Activated CD4-positive, alpha-beta memory T cell treated with anti-CD3 and anti-CD28 coated beads for 36 hours (primary cell): ENCODE data around the gene OR8B3. TPM values are rescaled to one million over a fixed set of nuclear protein-coding genes. Genes with fewer than 3 reads are reported as not detected.
"Not testable (repeated sequence)": the region's sequence is repeated elsewhere in the genome, so short reads cannot be mapped to it uniquely, and the experiment has no call there.

Source experiments
- CTCF ChIA-PET: fragments of 350-600 bp; sonication (Branson Sonifier 250); formaldehyde crosslinking; loops from one replicate; lab custom pipeline; 2021; ENCODE audit warnings: antibody characterized with exemption, inconsistent platforms; lab: Charles Lee
- POLR2A ChIA-PET: fragments of 350-600 bp; sonication (Branson Sonifier 250); formaldehyde crosslinking; loops from one replicate; lab custom pipeline; 2021; ENCODE audit warnings: antibody characterized with exemption; lab: Charles Lee
- DNase-seq: peaks from one replicate; pipeline ENCODE4 v3.0.0-alpha.2; 2020
- H3K27ac Mint-ChIP-seq: one replicate; pipeline ENCODE4 v1.8.0; 2021; ENCODE audit warnings: mixed read lengths
- H3K27me3 Mint-ChIP-seq: one replicate; pipeline ENCODE4 v1.8.0; 2021; ENCODE audit warnings: mixed read lengths
- H3K36me3 Mint-ChIP-seq: one replicate; pipeline ENCODE4 v1.8.0; 2021; ENCODE audit warnings: mixed read lengths
- H3K4me1 Mint-ChIP-seq: one replicate; pipeline ENCODE4 v1.8.0; 2021; ENCODE audit warnings: low read depth, mixed read lengths
- H3K4me3 Mint-ChIP-seq: one replicate; pipeline ENCODE4 v1.8.0; 2021; ENCODE audit warnings: mild to moderate bottlenecking, mixed read lengths
- H3K9me3 Mint-ChIP-seq: one replicate; pipeline ENCODE4 v1.8.0; 2021; ENCODE audit warnings: mixed read lengths
- intact Hi-C: fragments of 100-400 bp; cut with micrococcal nuclease; formaldehyde crosslinking; loops from one replicate; pipeline ENCODE4 v1.15.1; 2023
- total RNA-seq, 2 experiments: library from RNA; stranded (reverse); gene quantifications; one replicate each; pipeline ENCODE4 v1.2.3, GENCODE V29; 2021

The OR8B3 gene
- total RNA-seq, 2 experiments from 2014 or later: not detected

DNA sequence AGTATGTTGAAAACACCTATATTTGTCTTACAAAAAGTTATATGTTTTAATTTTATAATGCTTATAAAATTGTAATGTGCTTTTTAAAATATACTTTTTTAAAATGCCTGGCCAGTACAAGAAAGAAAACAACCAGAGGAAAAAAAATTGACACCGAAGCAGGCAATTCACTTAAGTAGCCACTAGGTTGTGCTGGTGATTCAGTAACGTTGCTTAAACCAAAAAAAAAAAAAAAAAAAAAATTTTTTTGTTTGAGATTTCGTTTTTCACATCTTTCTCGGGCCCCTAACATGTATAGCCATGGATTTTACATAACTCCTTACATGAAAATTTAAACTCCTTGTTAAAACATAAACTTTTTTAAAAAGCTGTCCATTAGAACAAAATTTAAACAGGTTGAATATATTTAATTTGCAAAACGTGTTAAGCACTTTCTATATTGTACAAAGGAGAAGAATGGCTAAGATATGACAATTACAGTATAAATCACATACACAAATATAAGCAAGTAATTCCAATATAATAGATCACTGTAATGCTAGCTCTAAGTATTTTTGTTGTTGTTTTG is 16.6 kb upstream of the OR8B3 start:
- ChIA-PET POLR2A (no interaction called here), CTCF (interaction anchor here (0.6 to 5.4 kb wide), 8 partner anchors 14 to 344 kb away, joined by 3 to 33 read pairs (median 4); no protein-coding TSS in a partner anchor)
- H3K36me3 Mint-ChIP-seq: no peaks in the 10 kb centered on the region
- DNase-seq: no peak
- no peak overlapping the region for H3K27ac Mint-ChIP-seq
- intact Hi-C loops: loop anchor here (1.0 to 10.0 kb wide), 2 partner anchors 171 to 449 kb away; partner anchors contain the start of gene ROBO3
- no peaks in the 10 kb centered on the region for H3K9me3 Mint-ChIP-seq
- no peaks in the 10 kb centered on the region for H3K4me1 Mint-ChIP-seq
- H3K4me3 Mint-ChIP-seq: no peak overlapping the region
- peaks cover 8% of the 10 kb centered on the region for H3K27me3 Mint-ChIP-seq

- H3K27me3 Mint-ChIP-seq: peaks cover 6% of the 10 kb centered on the region
- intact Hi-C loops: loop anchor here (10.0 kb wide), 2 partner anchors 425 to 455 kb away; partner anchors contain the start of gene ROBO3
- POLR2A ChIA-PET: no interaction called here
- H3K4me3 Mint-ChIP-seq: no peak overlapping the region
- no peaks in the 10 kb centered on the region for H3K36me3 Mint-ChIP-seq
- H3K4me1 Mint-ChIP-seq: no peaks in the 10 kb centered on the region
- no peaks in the 10 kb centered on the region for H3K9me3 Mint-ChIP-seq
- H3K27ac Mint-ChIP-seq: no peak overlapping the region
- no peak for DNase-seq
- CTCF ChIA-PET: interaction anchor here (0.8 kb wide), 1 partner anchor 18 kb away, joined by 3 read pairs; no protein-coding TSS in a partner anchor
Measured at GRCh38 chr11:124409906-124410305, 11.1 kb upstream of the OR8B3 start.

DNA sequence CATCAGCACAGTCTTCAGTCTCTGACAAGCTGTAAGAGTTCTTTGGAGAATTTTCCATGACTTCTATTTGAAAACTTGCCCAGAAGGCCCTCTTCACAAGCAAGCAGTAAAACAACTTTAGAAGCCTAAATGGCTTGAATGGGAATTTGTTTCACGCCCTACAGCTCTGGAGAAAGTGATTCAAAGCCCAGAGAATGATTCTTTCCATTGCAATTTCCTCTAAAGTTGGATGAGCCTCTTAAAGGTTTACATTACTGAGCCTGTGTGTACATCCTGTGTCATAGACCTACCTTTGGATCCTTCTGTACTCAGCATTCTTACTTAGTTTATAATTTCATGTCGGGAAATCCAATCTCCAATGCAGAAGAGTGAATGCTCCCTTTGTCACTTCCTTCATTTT is 6.8 kb upstream of the OR8B3 start:
- Mint-ChIP-seq H3K4me3 (no peak overlapping the region), H3K36me3 (no peaks in the 10 kb centered on the region), H3K27ac (no peak overlapping the region), H3K27me3 (peaks cover 4% of the 10 kb centered on the region), H3K4me1 (peaks cover 2% of the 10 kb centered on the region), H3K9me3 (no peaks in the 10 kb centered on the region)
- ChIA-PET CTCF (no interaction called here), POLR2A (no interaction called here)
- no peak for DNase-seq
- intact Hi-C loops: loop anchor here (10.0 kb wide), 1 partner anchor 429 kb away; no protein-coding TSS in a partner anchor

GRCh38 chr11:124403186-124403585 is 4.4 kb upstream of the OR8B3 start:
- H3K36me3 Mint-ChIP-seq, POLR2A ChIA-PET, H3K27me3 Mint-ChIP-seq, H3K4me3 Mint-ChIP-seq, DNase-seq, H3K4me1 Mint-ChIP-seq, H3K27ac Mint-ChIP-seq, H3K9me3 Mint-ChIP-seq: not testable (repeated sequence)
- CTCF ChIA-PET: interaction anchor here (0.9 to 2.7 kb wide), 5 partner anchors 13 to 339 kb away, joined by 3 to 17 read pairs (median 5); no protein-coding TSS in a partner anchor
- intact Hi-C loops: loop anchor here (5.0 to 10.0 kb wide), 2 partner anchors 359 to 432 kb away; partner anchors contain the start of gene ESAM

DNA sequence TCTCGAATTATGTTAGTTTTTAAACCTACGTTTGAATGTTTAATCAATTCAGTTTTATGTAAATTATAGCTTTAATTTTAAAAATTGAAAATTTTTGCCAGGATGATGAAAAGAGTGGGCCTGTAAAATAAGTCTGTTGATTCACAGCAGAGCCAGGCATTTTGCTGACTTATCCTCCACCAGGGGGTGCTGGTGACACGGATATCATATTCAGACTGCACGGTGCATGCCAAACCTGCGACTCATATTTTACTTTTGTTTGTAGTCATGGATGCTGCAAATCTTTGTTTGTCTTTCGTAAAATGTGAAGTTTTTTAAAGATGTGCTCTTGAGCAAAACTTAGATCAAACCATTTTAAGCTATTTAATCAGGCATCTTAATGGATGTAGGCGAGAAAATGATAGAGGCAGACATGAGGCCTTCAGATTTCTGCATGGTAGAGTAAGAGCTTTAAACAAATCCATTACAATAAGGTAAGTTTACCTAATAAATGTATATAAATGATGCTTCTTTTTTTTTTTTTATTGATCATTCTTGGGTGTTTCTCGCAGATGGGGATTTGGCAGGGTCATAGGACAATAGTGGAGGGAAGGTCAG is 3.6 kb upstream of the OR8B3 start:
- Mint-ChIP-seq H3K27me3 (no peaks in the 10 kb centered on the region), H3K4me3 (no peak overlapping the region), H3K4me1 (peaks cover 2% of the 10 kb centered on the region), H3K9me3 (no peaks in the 10 kb centered on the region), H3K27ac (no peak overlapping the region), H3K36me3 (no peaks in the 10 kb centered on the region)
- peak; percentile 71 for DNase-seq
- intact Hi-C loops: loop anchor here (1.0 to 10.0 kb wide), 3 partner anchors 184 to 432 kb away; partner anchors contain the start of gene ESAM
- POLR2A ChIA-PET: no interaction called here
- CTCF ChIA-PET: interaction anchor here (0.6 to 2.7 kb wide), 19 partner anchors 10 to 1817 kb away, joined by 3 to 17 read pairs (median 4); no protein-coding TSS in a partner anchor

DNA sequence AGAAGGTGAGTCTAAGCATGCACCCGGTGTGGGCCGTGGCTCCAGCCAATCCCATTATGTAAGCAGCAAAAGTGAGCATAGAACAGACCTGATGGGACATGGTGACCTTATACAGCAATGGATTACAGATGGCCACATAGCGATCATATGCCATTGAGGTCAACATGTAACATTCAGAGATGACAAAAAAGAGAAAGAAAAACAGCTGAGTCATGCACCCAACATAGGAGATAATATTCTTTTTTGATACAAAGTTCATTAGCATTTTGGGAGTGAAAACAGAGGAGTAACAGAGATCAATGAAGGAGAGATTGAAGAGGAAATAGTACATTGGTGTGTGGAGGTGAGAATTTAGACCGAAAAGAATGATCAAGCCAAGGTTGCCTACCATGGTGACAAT is 2.0 kb downstream of the OR8B3 start:
- intact Hi-C loops, H3K27me3 Mint-ChIP-seq, CTCF ChIA-PET, DNase-seq, H3K36me3 Mint-ChIP-seq, H3K4me3 Mint-ChIP-seq, H3K9me3 Mint-ChIP-seq, H3K27ac Mint-ChIP-seq, H3K4me1 Mint-ChIP-seq, POLR2A ChIA-PET: not testable (repeated sequence)

DNA sequence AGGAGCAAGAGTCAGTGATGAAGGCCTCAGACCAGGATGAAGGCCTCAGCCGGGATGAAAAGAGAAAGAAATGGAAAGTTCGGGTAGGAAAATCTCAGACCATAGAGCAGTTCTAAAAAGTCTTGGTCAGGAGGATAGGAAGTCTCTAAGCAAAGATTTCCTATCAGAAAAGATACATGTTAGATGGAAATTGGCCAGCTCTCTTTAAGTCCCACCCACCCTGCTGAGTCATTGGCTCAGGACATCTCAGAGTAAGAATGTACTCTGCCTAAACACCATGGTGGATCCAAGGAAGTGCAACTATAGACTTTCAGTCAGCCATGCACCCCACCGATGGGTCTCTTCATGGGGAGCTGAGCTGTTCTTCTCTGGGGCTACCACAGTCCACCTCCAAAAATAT is 4.4 kb downstream of the OR8B3 start:
- no peak for DNase-seq
- H3K27ac Mint-ChIP-seq: no peak overlapping the region
- no peaks in the 10 kb centered on the region for H3K9me3 Mint-ChIP-seq
- no peak overlapping the region for H3K4me3 Mint-ChIP-seq
- H3K36me3 Mint-ChIP-seq: no peaks in the 10 kb centered on the region
- H3K27me3 Mint-ChIP-seq: peaks cover 7% of the 10 kb centered on the region
- no peaks in the 10 kb centered on the region for H3K4me1 Mint-ChIP-seq
- intact Hi-C loops: no loop called here
- ChIA-PET CTCF (no interaction called here), POLR2A (no interaction called here)

GRCh38 chr11:124384399-124384798 is 14.4 kb downstream of the OR8B3 start, which contains the start of gene OR8B2:
Gene OR8B2 (minus strand): TSS chr11:124384499. CDS start chr11:124383343, 1,156 bp downstream.
- Mint-ChIP-seq H3K36me3 (no peaks in the 10 kb centered on the region), H3K4me1 (no peaks in the 10 kb centered on the region), H3K27ac (no peak within 1 kb of the TSS), H3K4me3 (no peak within 1 kb of the TSS), H3K27me3 (peaks cover 3% of the 10 kb centered on the region), H3K9me3 (no peaks in the 10 kb centered on the region)
- CTCF ChIA-PET: no interaction called here
- intact Hi-C loops: no loop called here
- POLR2A ChIA-PET: no interaction called here
- DNase-seq: no peak

DNA sequence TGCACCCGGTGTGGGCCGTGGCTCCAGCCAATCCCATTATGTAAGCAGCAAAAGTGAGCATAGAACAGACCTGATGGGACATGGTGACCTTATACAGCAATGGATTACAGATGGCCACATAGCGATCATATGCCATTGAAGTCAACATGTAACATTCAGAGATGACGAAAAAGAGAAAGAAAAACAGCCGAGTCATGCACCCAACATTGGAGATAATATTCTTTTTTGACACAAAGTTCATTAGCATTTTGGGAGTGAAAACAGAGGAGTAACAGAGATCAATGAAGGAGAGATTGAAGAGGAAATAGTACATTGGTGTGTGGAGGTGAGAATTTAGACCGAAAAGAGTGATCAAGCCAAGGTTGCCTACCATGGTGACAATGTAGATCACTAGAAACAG is 16.0 kb downstream of the OR8B3 start:
- H3K27me3 Mint-ChIP-seq, POLR2A ChIA-PET, CTCF ChIA-PET, H3K4me1 Mint-ChIP-seq, H3K9me3 Mint-ChIP-seq, intact Hi-C loops, H3K36me3 Mint-ChIP-seq, H3K27ac Mint-ChIP-seq, H3K4me3 Mint-ChIP-seq, DNase-seq: not testable (repeated sequence)

GRCh38 chr11:124380585-124380984 is 18.2 kb downstream of the OR8B3 start:
- DNase-seq: no peak
- ChIA-PET POLR2A (no interaction called here), CTCF (no interaction called here)
- Mint-ChIP-seq H3K27ac (no peak overlapping the region), H3K4me3 (no peak overlapping the region), H3K4me1 (no peaks in the 10 kb centered on the region), H3K36me3 (no peaks in the 10 kb centered on the region), H3K27me3 (no peaks in the 10 kb centered on the region), H3K9me3 (no peaks in the 10 kb centered on the region)
- intact Hi-C loops: no loop called here

- Mint-ChIP-seq H3K4me3 (no peak overlapping the region), H3K4me1 (no peaks in the 10 kb centered on the region), H3K36me3 (no peaks in the 10 kb centered on the region), H3K27ac (no peak overlapping the region), H3K9me3 (no peaks in the 10 kb centered on the region), H3K27me3 (no peaks in the 10 kb centered on the region)
- no peak for DNase-seq
- ChIA-PET POLR2A (no interaction called here), CTCF (no interaction called here)
- intact Hi-C loops: no loop called here
Measured at GRCh38 chr11:124376280-124376679, 22.5 kb downstream of the OR8B3 start.

DNA sequence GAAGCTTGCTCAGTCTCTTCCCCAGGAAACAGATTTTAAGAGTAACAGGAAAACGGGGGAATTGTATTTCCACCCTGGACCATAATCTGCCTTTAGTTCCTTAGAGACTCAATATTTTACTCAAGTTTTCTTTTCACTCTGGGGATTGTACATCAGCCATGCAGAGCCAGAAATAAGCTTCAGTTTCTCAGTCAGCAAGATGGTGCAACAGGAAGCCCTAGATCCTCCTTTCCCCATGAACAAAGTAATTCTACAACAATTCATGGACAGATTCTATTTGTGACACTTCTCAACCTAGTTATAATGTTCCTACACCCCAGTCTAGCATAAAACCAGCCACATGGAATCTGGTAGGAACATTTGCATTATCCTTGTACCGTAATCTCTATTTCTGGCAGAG is 39.3 kb downstream of the OR8B3 start:
- CTCF ChIA-PET: interaction anchor here (0.8 kb wide), 1 partner anchor 43 kb away, joined by 6 read pairs; no protein-coding TSS in a partner anchor
- H3K36me3 Mint-ChIP-seq: no peaks in the 10 kb centered on the region

More for the DNA sequence above, 39.3 kb downstream of the OR8B3 start:
- DNase-seq: no peak
- Mint-ChIP-seq H3K27me3 (peaks cover 5% of the 10 kb centered on the region), H3K4me3 (no peak overlapping the region), H3K4me1 (no peaks in the 10 kb centered on the region), H3K9me3 (no peaks in the 10 kb centered on the region), H3K27ac (no peak overlapping the region)
- POLR2A ChIA-PET: no interaction called here
- intact Hi-C loops: no loop called here
